Lower leg skin (tissue), 4 donors: Measurements from ENCODE around the gene COL15A1. TPM values are rescaled to one million over a fixed set of nuclear protein-coding genes. Genes with fewer than 3 reads are reported as not detected.

Experiments used
- DNase-seq, 2 donors: peaks; one replicate each; pipeline ENCODE4 v3.0.0-alpha.2; 2019; ENCODE audit warnings: low spot score in 2 of 2
- H3K4me3 ChIP-seq: fragments of 200-600 bp; sonication (generic); 2 replicates; pipeline ENCODE4 v1.5.1; 2017; ENCODE audit warnings: mild to moderate bottlenecking, low read depth; ENCODE audit not compliant: poor library complexity, severe bottlenecking
- POLR2A ChIP-seq, 2 donors: fragments of 450-650 bp; IDR thresholded peaks; one replicate each; pipeline ENCODE4 v1.6.1; 2016 to 2017; ENCODE audit warnings: antibody characterized with exemption in 2 of 2, mild to moderate bottlenecking in 1 of 2, moderate library complexity in 1 of 2
- WGBS, 2 donors: methylation state at CpG; one replicate each; pipeline ENCODE4 v1.1.5; 2018; 5-methylcytosine and 5-hydroxymethylcytosine counted together
- intact Hi-C: fragments of 100-400 bp; cut with DNase I; formaldehyde crosslinking; loops from one replicate; pipeline ENCODE4 v1.15.0; 2023; ENCODE audit warnings: low total_unique reads
- total RNA-seq, 4 donors: library from RNA; depleted of rRNA; stranded (reverse); fragments of >200 nt; gene quantifications; one replicate each; pipeline ENCODE4 v1.1.0, GENCODE V29; 2016
- TF ChIP-seq, protein P1 (sequence below), 3 donors: fragments of 450-650 bp; IDR thresholded peaks; one replicate each; pipeline ENCODE4 v1.5.1; 2016; ENCODE audit warnings: antibody characterized with exemption in 3 of 3, mild to moderate bottlenecking in 3 of 3, moderate library complexity in 2 of 3

Gene COL15A1
- total RNA-seq, 4 donors from 2014 or later = 2.3 to 14.1 (median 8.3) TPM

DNA sequence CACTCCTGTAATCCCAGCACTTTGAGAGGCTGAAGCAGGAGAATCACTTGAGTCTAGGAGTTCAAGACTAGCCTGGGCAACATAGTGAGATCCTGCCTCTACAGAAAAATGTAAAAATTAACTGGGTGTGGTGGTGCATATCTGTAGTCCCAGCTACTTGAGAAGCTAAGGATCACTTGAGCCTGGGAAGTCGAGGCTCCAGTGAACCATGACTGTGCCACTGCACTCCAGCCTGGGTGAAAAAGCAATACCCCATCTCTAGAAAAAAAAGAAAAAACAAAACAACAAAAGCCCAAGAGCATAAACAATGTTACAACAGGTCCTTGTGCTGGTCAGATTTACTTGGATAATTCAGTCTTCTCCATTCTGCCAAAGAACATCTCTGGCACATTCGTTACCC, 116.9 kb downstream of the COL15A1 start:
- DNase-seq = no peak
- H3K4me3 ChIP-seq = no peak overlapping the region
- TF ChIP-seq POLR2A (IDR thresholded peaks at IDR 0.05) = no peak
- TF ChIP-seq, protein P1, sequence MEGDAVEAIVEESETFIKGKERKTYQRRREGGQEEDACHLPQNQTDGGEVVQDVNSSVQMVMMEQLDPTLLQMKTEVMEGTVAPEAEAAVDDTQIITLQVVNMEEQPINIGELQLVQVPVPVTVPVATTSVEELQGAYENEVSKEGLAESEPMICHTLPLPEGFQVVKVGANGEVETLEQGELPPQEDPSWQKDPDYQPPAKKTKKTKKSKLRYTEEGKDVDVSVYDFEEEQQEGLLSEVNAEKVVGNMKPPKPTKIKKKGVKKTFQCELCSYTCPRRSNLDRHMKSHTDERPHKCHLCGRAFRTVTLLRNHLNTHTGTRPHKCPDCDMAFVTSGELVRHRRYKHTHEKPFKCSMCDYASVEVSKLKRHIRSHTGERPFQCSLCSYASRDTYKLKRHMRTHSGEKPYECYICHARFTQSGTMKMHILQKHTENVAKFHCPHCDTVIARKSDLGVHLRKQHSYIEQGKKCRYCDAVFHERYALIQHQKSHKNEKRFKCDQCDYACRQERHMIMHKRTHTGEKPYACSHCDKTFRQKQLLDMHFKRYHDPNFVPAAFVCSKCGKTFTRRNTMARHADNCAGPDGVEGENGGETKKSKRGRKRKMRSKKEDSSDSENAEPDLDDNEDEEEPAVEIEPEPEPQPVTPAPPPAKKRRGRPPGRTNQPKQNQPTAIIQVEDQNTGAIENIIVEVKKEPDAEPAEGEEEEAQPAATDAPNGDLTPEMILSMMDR (IDR thresholded peaks at IDR 0.05) = no peak
- WGBS, 2 donors = 82 to 85% methylated on average over 2 of the region's 2 CpGs
- intact Hi-C loops = no loop called here

DNA sequence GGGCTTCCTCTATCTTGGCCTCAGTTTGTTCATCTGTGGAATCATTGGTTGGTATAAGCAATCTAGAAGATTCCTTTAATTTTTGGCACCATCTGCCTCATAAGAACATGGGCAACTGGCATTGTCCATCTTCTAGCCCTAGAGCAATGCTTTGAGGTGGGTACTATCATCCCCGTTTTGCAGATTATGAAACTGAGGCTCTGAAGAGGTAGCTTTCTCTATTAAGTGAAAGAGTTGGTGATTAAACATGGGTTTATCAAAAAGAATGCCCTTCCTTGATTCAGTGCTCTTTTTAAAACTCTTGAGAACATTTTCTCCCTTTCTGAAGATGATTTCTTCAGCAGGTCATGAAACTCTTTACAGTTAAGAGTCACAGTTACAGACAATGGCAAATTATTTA, 118.8 kb downstream of the COL15A1 start:
- DNase-seq = no peak
- WGBS, 2 donors = 93 to 95% methylated on average over 1 of the region's 1 CpG
- H3K4me3 ChIP-seq = no peak overlapping the region
- TF ChIP-seq, protein P1 (IDR thresholded peaks at IDR 0.05) = no peak
- no peak for TF ChIP-seq POLR2A (IDR thresholded peaks at IDR 0.05)
- intact Hi-C loops = no loop called here

DNA sequence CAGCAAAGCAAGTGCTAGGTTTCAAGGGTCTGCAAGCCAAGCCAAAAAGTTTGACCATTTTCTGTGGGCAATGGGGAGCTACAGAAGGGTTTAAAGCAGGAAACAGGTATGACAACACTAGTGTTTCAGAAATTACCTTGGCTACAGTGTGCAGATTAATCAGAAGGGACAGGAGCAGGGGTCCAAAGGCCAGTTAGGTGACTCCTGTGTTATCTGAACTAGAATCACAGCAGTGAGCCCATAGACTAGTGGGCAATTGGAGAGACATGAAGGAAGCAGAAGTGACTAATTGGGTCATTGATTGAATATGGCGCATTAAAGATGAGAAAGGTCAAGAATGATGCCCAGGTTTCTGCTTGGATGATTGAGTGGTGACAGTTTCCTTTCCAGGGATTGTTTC, 119.8 kb downstream of the COL15A1 start:
- WGBS, 2 donors = 96 to 97% methylated on average over 1 of the region's 1 CpG
- no peak overlapping the region for H3K4me3 ChIP-seq
- intact Hi-C loops = no loop called here
- no peak for TF ChIP-seq POLR2A (IDR thresholded peaks at IDR 0.05)
- TF ChIP-seq, protein P1 (IDR thresholded peaks at IDR 0.05) = no peak
- no peak for DNase-seq

DNA sequence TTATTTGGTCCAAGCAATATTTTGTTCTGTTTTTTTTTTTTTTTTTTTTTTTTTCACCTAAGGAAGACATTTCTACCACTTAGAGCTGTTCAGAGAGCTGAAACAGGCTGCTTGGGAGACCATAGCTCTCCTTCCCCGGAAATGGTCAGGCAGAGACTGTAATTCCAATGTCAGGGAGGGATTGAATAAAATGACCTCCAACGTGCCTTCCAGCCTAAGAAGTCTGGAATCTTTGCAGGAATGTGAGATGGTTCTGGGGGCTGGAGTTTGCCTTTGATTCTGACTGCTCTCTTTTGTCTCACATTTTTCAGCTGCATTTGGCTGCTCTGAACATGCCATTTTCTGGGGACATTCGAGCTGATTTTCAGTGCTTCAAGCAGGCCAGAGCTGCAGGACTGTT, 122.9 kb downstream of the COL15A1 start:
- 74 to 77% methylated on average over 3 of the region's 3 CpGs for WGBS, 2 donors
- TF ChIP-seq POLR2A (IDR thresholded peaks at IDR 0.05) = no peak
- TF ChIP-seq, protein P1 (IDR thresholded peaks at IDR 0.05) = no peak
- intact Hi-C loops = no loop called here
- no peak for DNase-seq
- H3K4me3 ChIP-seq = no peak overlapping the region

DNA sequence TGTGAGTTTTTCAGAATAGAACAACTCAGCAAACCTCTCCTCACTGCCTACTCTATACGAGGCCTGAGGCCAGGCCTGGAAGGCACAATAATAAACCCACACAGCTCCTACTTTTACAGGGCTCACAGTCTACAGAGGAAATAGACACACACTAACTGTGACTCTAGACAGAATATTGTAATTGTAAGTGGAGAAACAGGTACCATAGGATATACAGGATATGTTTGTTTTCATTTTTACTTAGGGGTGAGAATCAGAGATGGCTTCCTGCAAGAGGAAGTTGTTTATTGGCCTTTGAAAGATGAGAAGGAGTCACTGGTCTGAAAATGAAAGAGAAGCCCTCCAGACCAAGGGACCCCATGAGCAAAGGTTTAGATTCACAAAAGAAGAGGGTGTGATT, 125.4 kb downstream of the COL15A1 start:
- WGBS, 2 donors = 69 to 79% methylated on average over 1 of the region's 1 CpG
- intact Hi-C loops = no loop called here
- no peak for DNase-seq
- TF ChIP-seq, protein P1 (IDR thresholded peaks at IDR 0.05) = no peak
- TF ChIP-seq POLR2A (IDR thresholded peaks at IDR 0.05) = no peak
- H3K4me3 ChIP-seq = no peak overlapping the region

DNA sequence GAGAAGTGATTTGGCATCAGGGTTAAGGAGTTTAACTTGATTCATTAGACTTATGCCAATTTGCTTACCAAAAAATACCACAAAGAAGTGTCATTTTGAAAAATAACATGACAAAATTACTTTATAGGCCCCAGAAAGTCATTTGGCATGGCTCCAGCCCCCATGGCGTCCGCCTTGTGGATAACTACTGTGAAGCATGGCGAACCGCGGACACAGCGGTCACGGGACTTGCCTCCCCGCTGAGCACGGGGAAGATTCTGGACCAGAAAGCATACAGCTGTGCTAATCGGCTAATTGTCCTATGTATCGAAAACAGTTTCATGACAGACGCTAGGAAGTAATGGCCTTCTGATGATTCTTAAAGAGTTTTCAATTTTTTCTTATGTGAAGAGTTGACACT, 125.8 kb downstream of the COL15A1 start:
- TF ChIP-seq, protein P1 (IDR thresholded peaks at IDR 0.05) = no peak
- no peak for TF ChIP-seq POLR2A (IDR thresholded peaks at IDR 0.05)
- intact Hi-C loops = no loop called here
- WGBS, 2 donors = 91 to 93% methylated on average over 12 of the region's 12 CpGs
- no peak for DNase-seq
- no peak overlapping the region for H3K4me3 ChIP-seq
